K562 (cell line): ENCODE data around the gene EYA2. TPM values are rescaled to one million over a fixed set of nuclear protein-coding genes. Genes with fewer than 3 reads are reported as not detected.

Experiments
- MGA ChIP-seq: fragments of 450-650 bp; IDR thresholded peaks from 2 replicates; pipeline ENCODE4 v1.6.1; 2016; ENCODE audit warnings: mild to moderate bottlenecking, moderate library complexity
- THAP12 ChIP-seq: fragments of 250-450 bp; sonication (Bioruptor Pico); IDR thresholded peaks from 2 replicates; pipeline ENCODE4 v1.9.0; 2021; ENCODE audit warnings: mild to moderate bottlenecking, inconsistent platforms
- polyA plus RNA-seq, 8 experiments: library from polyadenylated mRNA; depleted of rRNA in 4 of 8; stranded (reverse) in 5 of 8; unstranded in 3 of 8; fragments of >200 nt; fragmentation: Nextera tagmentation in 2 of 8; fragmentation: Illumina TruSeq in 1 of 8; extraction: Ambion mirVana in 2 of 8; extraction: Trizol in 1 of 8; gene quantifications; 2 replicates each; pipeline versions ENCODE4 v1.2.1 to v1.2.3, GENCODE V29; 2011 to 2014; ENCODE audit warnings: inconsistent platforms in 1 of 8, missing spikeins in 1 of 8
- total RNA-seq, 7 experiments: library from RNA; depleted of rRNA in 6 of 7; stranded (reverse); fragments of >200 nt in 6 of 7; fragmentation: Illumina TruSeq in 2 of 7; extraction: Trizol in 2 of 7; gene quantifications; 2 replicates each; pipeline versions ENCODE4 v1.2.1 to v1.2.3, GENCODE V29; 2011 to 2021; ENCODE audit warnings: low replicate concordance in 1 of 7

The EYA2 gene
- total and polyA plus RNA-seq, 9 of the 15 experiments (the other 6 are each of a cell fraction or from before 2014, with no cell fraction given): 0.03 TPM; not detected in 8

- TF ChIP-seq MGA (peak; percentile 55; the same call in 1 of the 2 replicates), THAP12 (CRISPR knock-in tag) (no peak)
Measured at GRCh38 chr20:46844965-46845364, 49.7 kb upstream of the EYA2 start (continued).
